ENCODE data around the gene CPT1A.

- TF ChIP-seq, protein P1, sequence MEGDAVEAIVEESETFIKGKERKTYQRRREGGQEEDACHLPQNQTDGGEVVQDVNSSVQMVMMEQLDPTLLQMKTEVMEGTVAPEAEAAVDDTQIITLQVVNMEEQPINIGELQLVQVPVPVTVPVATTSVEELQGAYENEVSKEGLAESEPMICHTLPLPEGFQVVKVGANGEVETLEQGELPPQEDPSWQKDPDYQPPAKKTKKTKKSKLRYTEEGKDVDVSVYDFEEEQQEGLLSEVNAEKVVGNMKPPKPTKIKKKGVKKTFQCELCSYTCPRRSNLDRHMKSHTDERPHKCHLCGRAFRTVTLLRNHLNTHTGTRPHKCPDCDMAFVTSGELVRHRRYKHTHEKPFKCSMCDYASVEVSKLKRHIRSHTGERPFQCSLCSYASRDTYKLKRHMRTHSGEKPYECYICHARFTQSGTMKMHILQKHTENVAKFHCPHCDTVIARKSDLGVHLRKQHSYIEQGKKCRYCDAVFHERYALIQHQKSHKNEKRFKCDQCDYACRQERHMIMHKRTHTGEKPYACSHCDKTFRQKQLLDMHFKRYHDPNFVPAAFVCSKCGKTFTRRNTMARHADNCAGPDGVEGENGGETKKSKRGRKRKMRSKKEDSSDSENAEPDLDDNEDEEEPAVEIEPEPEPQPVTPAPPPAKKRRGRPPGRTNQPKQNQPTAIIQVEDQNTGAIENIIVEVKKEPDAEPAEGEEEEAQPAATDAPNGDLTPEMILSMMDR (IDR thresholded peaks at IDR 0.05) = no peak
- TF ChIP-seq POLR2AphosphoS5 (IDR thresholded peaks at IDR 0.05) (no peak), POLR2A (IDR thresholded peaks at IDR 0.05) (no peak)
Measured at GRCh38 chr11:68827733-68828132, 14.0 kb downstream of the CPT1A start.
